AG04450 (cell line): ENCODE measurements around the gene CCDC9B. TPM values are rescaled to one million over a fixed set of nuclear protein-coding genes. Genes with fewer than 3 reads are reported as not detected.
A peak's percentile ranks its signal among the peaks of the same experiment; 100 is the strongest.

Source experiments
- CTCF ChIA-PET: fragments of 300-600, 350-600 bp; formaldehyde crosslinking; extraction: SDS; loops from one replicate; lab custom pipeline; 2022; ENCODE audit warnings: antibody characterized with exemption, inconsistent platforms; lab: Charles Lee
- POLR2A ChIA-PET: fragments of 350-600 bp; formaldehyde crosslinking; extraction: SDS; loops from one replicate; lab custom pipeline; 2021; ENCODE audit warnings: antibody characterized with exemption, inconsistent platforms; lab: Yijun Ruan, JAX
- DNase-seq: peaks from one replicate; pipeline ENCODE4 v3.0.0-alpha.2; 2011; ENCODE audit warnings: low read depth, low spot score
- H3K27ac ChIP-seq: one replicate; pipeline ENCODE4 v1.5.1; 2012; ENCODE audit warnings: low read depth, low read length, control low read depth
- H3K27me3 ChIP-seq: one replicate; pipeline ENCODE4 v1.6.0; 2012; ENCODE audit warnings: low read length; ENCODE audit not compliant: control insufficient read depth, insufficient read depth
- H3K4me3 ChIP-seq: 2 replicates; pipeline ENCODE4 v1.5.1; 2011; ENCODE audit warnings: mild to moderate bottlenecking, low read depth, low read length, control low read depth
- H3K9me3 ChIP-seq: 2 replicates; pipeline ENCODE4 v1.5.1; 2012; ENCODE audit warnings: low read length; ENCODE audit not compliant: control insufficient read depth, insufficient read depth
- polyA plus RNA-seq: library from polyadenylated mRNA; depleted of rRNA; stranded (reverse); fragments of >200 nt; gene quantifications from 2 replicates; pipeline ENCODE4 v1.2.3, GENCODE V29; 2011
- TF ChIP-seq, protein P1 (sequence below): IDR thresholded peaks from 2 replicates; pipeline ENCODE4 v1.5.1; 2011; ENCODE audit warnings: low read depth, low read length, control low read depth, inconsistent platforms

CCDC9B gene
- polyA plus RNA-seq, 1 experiment: 5.5 TPM

DNA sequence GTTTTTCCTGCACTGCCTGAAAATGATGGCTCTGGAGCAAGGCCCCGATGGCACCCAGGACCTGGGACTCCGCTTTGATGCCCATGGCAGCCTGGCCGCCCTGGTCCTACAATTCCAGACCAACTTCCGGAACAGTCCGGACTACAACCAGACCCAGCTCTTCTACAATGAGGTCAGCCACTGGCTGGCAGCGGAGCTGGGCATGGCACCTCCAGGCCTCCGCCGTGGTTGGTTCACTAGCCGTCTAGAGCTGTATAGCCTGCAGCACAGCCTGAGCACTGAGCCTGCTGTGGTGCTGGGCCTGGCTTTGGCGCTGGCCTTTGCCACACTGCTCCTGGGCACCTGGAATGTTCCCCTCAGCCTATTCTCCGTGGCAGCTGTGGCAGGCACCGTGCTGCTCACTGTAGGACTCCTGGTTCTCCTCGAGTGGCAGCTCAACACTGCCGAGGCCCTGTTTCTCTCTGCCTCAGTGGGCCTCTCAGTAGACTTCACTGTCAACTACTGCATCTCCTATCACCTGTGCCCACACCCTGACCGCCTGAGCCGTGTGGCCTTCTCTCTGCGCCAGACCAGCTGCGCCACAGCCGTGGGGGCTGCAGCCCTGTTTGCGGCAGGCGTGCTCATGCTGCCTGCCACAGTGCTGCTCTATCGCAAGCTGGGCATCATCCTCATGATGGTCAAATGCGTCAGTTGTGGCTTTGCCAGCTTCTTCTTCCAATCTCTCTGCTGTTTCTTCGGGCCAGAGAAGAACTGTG, 28.2 kb upstream of the CCDC9B start:
- POLR2A ChIA-PET: interaction anchor here (0.5 to 1.4 kb wide), 3 partner anchors 11 to 54 kb away, joined by 3 to 5 read pairs (median 4); no protein-coding TSS in a partner anchor
- TF ChIP-seq, protein P1, sequence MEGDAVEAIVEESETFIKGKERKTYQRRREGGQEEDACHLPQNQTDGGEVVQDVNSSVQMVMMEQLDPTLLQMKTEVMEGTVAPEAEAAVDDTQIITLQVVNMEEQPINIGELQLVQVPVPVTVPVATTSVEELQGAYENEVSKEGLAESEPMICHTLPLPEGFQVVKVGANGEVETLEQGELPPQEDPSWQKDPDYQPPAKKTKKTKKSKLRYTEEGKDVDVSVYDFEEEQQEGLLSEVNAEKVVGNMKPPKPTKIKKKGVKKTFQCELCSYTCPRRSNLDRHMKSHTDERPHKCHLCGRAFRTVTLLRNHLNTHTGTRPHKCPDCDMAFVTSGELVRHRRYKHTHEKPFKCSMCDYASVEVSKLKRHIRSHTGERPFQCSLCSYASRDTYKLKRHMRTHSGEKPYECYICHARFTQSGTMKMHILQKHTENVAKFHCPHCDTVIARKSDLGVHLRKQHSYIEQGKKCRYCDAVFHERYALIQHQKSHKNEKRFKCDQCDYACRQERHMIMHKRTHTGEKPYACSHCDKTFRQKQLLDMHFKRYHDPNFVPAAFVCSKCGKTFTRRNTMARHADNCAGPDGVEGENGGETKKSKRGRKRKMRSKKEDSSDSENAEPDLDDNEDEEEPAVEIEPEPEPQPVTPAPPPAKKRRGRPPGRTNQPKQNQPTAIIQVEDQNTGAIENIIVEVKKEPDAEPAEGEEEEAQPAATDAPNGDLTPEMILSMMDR: no peak
- H3K27ac ChIP-seq: no peak overlapping the region

DNA sequence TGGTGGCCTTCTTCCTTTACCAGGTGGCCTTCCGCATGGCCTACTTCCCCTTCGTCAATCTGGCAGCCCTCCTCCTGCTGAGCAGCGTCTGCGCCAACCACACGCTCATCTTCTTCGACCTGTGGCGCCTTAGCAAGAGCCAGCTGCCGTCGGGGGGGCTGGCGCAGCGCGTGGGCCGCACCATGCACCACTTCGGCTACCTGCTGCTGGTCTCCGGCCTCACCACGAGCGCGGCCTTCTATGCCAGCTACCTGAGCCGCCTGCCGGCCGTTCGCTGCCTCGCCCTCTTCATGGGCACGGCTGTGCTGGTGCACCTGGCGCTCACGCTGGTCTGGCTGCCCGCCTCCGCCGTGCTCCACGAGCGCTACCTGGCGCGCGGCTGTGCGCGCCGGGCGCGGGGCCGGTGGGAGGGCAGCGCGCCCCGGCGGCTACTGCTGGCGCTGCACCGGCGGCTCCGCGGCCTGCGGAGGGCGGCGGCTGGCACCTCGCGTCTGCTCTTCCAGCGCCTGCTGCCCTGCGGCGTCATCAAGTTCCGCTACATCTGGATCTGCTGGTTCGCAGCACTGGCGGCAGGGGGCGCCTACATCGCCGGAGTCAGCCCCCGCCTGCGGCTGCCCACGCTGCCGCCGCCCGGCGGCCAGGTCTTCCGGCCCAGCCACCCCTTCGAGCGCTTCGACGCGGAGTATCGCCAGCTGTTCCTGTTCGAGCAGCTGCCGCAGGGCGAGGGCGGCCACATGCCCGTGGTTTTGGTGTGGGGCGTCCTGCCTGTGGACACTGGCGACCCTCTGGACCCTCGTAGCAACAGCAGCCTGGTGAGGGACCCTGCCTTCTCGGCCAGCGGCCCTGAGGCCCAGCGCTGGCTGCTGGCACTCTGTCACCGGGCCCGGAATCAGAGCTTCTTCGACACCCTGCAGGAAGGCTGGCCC, 27.2 kb upstream of the CCDC9B start:
- DNase-seq: peak; percentile 55
- TF ChIP-seq, protein P1: peak; percentile 79
- CTCF ChIA-PET: interaction anchor here (0.6 to 3.3 kb wide), 20 partner anchors 10 to 129 kb away, joined by 3 to 16 read pairs (median 5); partner anchors contain the start of genes CCDC9B, DISP2, IVD and KNSTRN
- Histone ChIP-seq H3K4me3 (peak overlapping the region; percentile 44), H3K27ac (no peak overlapping the region), H3K9me3 (peaks cover 3% of the 10 kb centered on the region; the same call in 1 of the 2 replicates), H3K27me3 (peaks cover 27% of the 10 kb centered on the region)
- POLR2A ChIA-PET: interaction anchor here (0.5 to 1.4 kb wide), 2 partner anchors 12 to 55 kb away, joined by 4 to 5 read pairs; no protein-coding TSS in a partner anchor

More for the DNA sequence above, 28.2 kb upstream of the CCDC9B start:
- CTCF ChIA-PET: interaction anchor here (0.6 to 3.3 kb wide), 18 partner anchors 11 to 130 kb away, joined by 3 to 16 read pairs (median 4); partner anchors contain the start of genes CCDC9B, DISP2, IVD and KNSTRN
- DNase-seq: no peak
- Histone ChIP-seq H3K27me3 (peaks cover 21% of the 10 kb centered on the region), H3K9me3 (peaks cover 3% of the 10 kb centered on the region; the same call in 1 of the 2 replicates), H3K4me3 (no peak overlapping the region)

DNA sequence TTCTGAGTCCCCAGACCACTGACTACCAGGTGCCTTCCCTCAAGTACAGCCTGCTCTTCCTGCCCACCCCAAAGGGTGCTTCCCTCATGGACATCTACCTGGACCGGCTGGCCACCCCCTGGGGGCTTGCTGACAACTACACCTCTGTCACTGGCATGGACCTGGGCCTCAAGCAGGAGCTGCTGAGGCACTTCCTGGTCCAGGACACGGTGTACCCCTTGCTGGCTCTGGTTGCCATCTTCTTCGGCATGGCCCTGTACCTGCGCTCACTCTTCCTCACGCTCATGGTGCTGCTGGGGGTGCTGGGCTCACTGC, 26.6 kb upstream of the CCDC9B start:
- no peak overlapping the region for H3K4me3 ChIP-seq
- POLR2A ChIA-PET: no interaction called here

GRCh38 chr15:40366457-40367370, 26.0 kb upstream of the CCDC9B start:
- Histone ChIP-seq H3K9me3 (peaks cover 3% of the 10 kb centered on the region; the same call in 1 of the 2 replicates), H3K27me3 (peaks cover 32% of the 10 kb centered on the region), H3K27ac (no peak overlapping the region), H3K4me3 (no peak overlapping the region)
- TF ChIP-seq, protein P1: no peak
- DNase-seq: no peak
- ChIA-PET POLR2A (no interaction called here), CTCF (interaction anchor here (0.6 to 2.3 kb wide), 2 partner anchors 16 to 289 kb away, joined by 3 to 8 read pairs; partner anchors contain the start of gene KNSTRN)

More for the DNA sequence above, 26.6 kb upstream of the CCDC9B start:
- Histone ChIP-seq H3K9me3 (peaks cover 3% of the 10 kb centered on the region; the same call in 1 of the 2 replicates), H3K27ac (no peak overlapping the region), H3K27me3 (peaks cover 30% of the 10 kb centered on the region)
- no peak for DNase-seq
- CTCF ChIA-PET: interaction anchor here (0.8 to 3.3 kb wide), 5 partner anchors 15 to 55 kb away, joined by 5 to 16 read pairs (median 8); partner anchors contain the start of genes CCDC9B and KNSTRN
- TF ChIP-seq, protein P1: no peak
